ENCODE data around the gene GLTPD2.

DNA sequence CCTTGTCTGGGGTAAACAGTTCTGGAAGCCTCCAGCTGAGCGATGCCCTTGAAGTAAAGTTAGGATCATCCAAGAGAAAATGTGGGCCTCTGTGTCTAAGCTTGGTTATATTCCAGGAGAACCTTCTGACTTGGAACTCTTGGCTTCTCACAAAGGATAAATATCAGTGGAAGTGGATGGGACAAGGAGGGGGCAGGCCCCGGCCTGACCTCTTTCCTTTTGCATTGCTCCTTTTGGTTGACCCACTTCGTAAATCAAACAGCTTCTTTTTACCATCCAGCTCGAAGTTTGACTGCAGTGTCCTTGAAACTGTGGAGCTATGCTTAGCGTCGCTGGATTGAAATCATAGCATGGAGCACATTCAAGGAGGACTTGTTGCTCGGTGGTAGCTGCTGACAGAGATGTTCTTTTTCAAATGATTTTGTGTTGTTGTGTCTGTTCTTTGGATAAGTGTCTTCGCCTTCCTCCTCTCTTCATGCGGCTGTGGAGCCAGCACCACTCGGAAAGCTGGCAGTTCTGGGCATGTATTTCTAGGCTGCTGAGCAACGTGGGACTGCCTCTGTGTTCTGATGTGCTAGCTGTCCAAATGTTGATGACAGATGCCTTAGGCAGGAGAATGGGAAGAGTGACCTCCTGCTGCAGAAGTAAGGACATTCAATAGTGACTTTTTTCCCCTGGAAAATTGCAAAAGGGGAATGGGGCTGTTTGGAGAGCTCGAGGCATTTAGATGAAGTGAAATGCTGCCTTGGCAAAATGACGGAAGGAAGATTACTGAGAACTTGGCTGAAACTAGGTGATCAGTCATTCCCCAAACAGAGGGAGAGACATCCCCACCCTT, 48.9 kb downstream of the GLTPD2 start:
- TF ChIP-seq, protein P1, sequence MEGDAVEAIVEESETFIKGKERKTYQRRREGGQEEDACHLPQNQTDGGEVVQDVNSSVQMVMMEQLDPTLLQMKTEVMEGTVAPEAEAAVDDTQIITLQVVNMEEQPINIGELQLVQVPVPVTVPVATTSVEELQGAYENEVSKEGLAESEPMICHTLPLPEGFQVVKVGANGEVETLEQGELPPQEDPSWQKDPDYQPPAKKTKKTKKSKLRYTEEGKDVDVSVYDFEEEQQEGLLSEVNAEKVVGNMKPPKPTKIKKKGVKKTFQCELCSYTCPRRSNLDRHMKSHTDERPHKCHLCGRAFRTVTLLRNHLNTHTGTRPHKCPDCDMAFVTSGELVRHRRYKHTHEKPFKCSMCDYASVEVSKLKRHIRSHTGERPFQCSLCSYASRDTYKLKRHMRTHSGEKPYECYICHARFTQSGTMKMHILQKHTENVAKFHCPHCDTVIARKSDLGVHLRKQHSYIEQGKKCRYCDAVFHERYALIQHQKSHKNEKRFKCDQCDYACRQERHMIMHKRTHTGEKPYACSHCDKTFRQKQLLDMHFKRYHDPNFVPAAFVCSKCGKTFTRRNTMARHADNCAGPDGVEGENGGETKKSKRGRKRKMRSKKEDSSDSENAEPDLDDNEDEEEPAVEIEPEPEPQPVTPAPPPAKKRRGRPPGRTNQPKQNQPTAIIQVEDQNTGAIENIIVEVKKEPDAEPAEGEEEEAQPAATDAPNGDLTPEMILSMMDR (IDR thresholded peaks at IDR 0.05), result no peak
- no peak for TF ChIP-seq POLR2A (IDR thresholded peaks at IDR 0.05)
